ENCODE measurements around the gene NPNT.

GRCh38 chr4:105878668-105879067 lies 16.6 kb upstream of the NPNT start:
- TF ChIP-seq CTCF (IDR thresholded peaks at IDR 0.05) (no peak), POLR2A (IDR thresholded peaks at IDR 0.05) (no peak)
